GM18499 (cell line): ENCODE results near the gene RGPD3.
A peak's percentile ranks its signal among the peaks of the same experiment; 100 is the strongest.
"Not testable (repeated sequence)": the region's sequence is repeated elsewhere in the genome, so short reads cannot be mapped to it uniquely, and the experiment has no call there.

Experiments
- ATAC-seq: cut with Tn5 transposase; IDR thresholded peaks from one replicate; pipeline ENCODE4 v1.9.1; 2021; ENCODE audit warnings: moderate number of reproducible peaks; ENCODE audit not compliant: insufficient read depth, unreplicated experiment

Gene RGPD3

GRCh38 chr2:106486551-106487385, 18.6 kb upstream of the RGPD3 start, which contains the start of gene CD8B2:
CD8B2 (plus strand) TSS chr2:106487364; CDS start chr2:106487427, 63 bp downstream.
- not testable (repeated sequence) for ATAC-seq

- ATAC-seq = not testable (repeated sequence)
Measured at GRCh38 chr2:106479563-106479962, 11.3 kb upstream of the RGPD3 start.

GRCh38 chr2:106477647-106478046, 9.4 kb upstream of the RGPD3 start:
- not testable (repeated sequence) for ATAC-seq

GRCh38 chr2:106470658-106471057, 2.4 kb upstream of the RGPD3 start:
- not testable (repeated sequence) for ATAC-seq

GRCh38 chr2:106467516-106467915, 697 bp downstream of the RGPD3 start:
- ATAC-seq = not testable (repeated sequence)

GRCh38 chr2:106461882-106462281, 6.3 kb downstream of the RGPD3 start:
- ATAC-seq = not testable (repeated sequence)

- ATAC-seq = not testable (repeated sequence)
Measured at GRCh38 chr2:106390680-106391079, 77.5 kb downstream of the RGPD3 start.

- not testable (repeated sequence) for ATAC-seq
Measured at GRCh38 chr2:106388814-106389410, 79.3 kb downstream of the RGPD3 start.

- not testable (repeated sequence) for ATAC-seq
Measured at GRCh38 chr2:106384548-106384947, 83.7 kb downstream of the RGPD3 start.

GRCh38 chr2:106381867-106382266, 86.3 kb downstream of the RGPD3 start:
- ATAC-seq = not testable (repeated sequence)

GRCh38 chr2:106379567-106379966, 88.6 kb downstream of the RGPD3 start:
- ATAC-seq = not testable (repeated sequence)

GRCh38 chr2:106369182-106369581, 99.0 kb downstream of the RGPD3 start:
- not testable (repeated sequence) for ATAC-seq

- ATAC-seq = no peak
Measured at GRCh38 chr2:106366204-106366885, 101.9 kb downstream of the RGPD3 start.

GRCh38 chr2:106363791-106364190, 104.4 kb downstream of the RGPD3 start:
- ATAC-seq = no peak

- no peak for ATAC-seq
Measured at GRCh38 chr2:106362789-106363188, 105.4 kb downstream of the RGPD3 start.

- ATAC-seq = no peak
Measured at GRCh38 chr2:106359512-106359911, 108.7 kb downstream of the RGPD3 start.

- no peak for ATAC-seq
Measured at GRCh38 chr2:106358521-106358920, 109.7 kb downstream of the RGPD3 start.

- ATAC-seq = peak; percentile 83
Measured at GRCh38 chr2:106358081-106358480, 110.1 kb downstream of the RGPD3 start.

GRCh38 chr2:106356291-106356690, 111.9 kb downstream of the RGPD3 start:
- ATAC-seq = no peak

GRCh38 chr2:106353676-106354075, 114.5 kb downstream of the RGPD3 start:
- no peak for ATAC-seq

GRCh38 chr2:106350980-106351379, 117.2 kb downstream of the RGPD3 start:
- ATAC-seq = no peak
